GM19023 (cell line): Measurements from ENCODE around the gene EPB42.

Experiments
- ATAC-seq: cut with Tn5 transposase; IDR thresholded peaks from one replicate; pipeline ENCODE4 v1.9.1; 2021; ENCODE audit warnings: mild to moderate bottlenecking, moderate library complexity; ENCODE audit not compliant: unreplicated experiment

EPB42 gene

DNA sequence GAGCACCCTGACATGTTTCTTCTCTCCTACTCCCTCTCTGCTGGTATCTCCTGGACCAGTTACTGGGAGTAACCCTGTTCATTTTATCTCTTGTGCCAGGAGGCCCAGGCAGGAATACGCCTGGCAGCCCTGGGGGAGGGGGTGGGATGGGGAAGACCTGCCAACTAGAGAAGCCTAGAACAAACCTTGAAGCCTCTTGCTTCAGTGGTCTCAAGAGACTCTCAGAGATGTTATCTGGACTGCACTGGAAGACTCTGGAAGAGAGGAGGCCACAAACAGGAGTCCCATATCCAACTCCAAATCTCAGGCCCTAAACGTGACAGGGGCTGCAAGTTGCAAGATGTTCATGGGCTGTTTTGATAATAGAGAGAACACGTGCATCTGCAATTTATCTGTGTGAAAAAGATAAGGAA, at the start of gene EPB42:
Gene EPB42 (minus strand): TSS at position 28 of the 413 bp plus-strand sequence. CDS start 193 bp downstream, outside the sequence.
- ATAC-seq = no peak

DNA sequence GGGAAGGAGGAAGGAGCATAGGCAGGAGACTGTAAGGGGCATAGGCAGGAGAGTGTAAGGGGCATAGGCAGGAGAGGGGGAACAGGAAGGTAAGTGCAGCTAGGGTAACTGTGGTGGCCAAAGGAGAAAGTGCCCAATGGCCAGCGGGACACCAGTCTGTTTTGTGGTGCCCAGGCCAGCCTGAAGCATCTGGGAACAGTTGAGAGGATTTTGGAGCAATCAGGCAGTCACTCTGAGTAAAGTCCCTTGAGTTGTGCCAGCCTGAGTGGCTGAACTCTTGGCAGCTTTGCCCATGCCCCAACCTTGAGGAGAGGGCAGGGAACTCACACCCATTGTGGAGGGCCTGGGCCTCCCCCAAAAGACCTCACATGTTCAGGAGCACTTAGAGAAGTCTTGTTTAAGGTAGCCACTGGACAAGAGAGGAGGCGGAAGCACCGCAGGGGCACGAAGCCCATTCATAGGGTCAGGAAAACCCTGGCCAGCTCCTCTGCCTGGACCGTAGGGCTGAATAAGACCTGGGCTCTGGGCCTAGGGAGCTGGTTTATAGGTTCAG, 49.4 kb upstream of the EPB42 start:
- ATAC-seq = no peak

DNA sequence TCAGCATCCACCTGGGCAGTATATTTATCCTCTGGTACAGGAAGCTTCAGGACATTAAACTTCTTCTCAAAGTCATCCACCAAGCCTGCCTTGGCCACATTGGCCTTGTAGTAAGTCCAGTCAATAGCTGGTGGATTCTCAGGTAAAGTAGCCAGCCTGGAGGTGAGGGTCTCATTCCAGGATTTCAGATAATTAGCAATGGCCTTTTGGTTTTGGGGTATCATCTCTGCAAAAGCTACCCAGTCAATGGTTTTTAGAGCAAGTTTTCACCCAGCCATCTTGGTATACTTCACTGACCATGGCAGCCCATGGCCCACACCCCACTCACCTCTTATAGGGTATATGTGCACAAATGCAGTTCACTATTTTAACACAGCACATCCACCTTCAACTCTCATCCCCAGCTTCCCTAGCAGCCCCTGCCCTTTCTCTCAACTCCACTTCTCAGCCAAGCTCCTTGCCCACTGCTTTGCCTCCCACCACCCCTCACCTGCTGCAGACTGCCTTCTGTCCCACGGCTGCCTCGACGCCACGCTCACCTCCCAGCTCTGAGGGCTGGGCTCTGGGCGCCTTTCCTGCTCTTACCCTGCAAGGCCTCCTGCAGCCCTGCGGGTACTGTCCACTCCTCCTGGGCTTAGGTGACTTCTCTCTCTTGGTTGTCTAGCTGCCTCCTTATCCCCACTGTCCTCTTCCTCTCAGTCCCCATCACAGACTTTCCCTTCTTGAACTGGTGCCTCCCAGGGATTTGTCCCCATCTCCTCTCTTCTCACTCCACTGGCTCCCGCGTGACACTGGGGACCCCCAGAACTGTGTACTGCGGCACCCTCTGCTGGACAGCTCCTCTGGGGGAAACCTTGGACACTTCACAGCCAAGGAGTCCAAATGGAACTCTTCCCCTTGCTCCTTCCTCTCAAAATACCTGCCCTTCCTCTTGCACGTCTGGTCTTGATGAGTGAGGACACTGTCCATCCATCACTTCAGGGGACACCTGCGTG, 47.6 kb upstream of the EPB42 start:
- no peak for ATAC-seq

DNA sequence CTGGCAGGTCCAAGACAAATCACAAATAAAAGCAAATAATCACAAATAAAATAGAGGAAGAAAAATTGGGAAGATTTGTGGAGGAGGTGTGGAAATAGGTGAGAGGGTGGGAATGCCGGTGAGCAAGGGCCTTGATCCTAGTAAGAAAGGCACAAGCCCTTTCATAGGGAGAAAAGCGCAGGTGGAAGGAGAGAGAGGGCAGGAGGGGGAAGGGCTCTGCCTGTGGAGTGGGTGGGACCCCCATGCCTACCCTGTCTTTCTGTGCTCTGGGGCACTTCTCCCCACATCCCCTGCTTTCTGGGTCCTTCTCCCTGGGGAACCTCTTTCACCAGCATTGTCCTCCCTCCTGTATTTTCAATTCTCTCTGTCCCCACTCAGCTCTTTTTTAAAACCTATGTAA, 46.6 kb upstream of the EPB42 start:
- ATAC-seq = no peak

DNA sequence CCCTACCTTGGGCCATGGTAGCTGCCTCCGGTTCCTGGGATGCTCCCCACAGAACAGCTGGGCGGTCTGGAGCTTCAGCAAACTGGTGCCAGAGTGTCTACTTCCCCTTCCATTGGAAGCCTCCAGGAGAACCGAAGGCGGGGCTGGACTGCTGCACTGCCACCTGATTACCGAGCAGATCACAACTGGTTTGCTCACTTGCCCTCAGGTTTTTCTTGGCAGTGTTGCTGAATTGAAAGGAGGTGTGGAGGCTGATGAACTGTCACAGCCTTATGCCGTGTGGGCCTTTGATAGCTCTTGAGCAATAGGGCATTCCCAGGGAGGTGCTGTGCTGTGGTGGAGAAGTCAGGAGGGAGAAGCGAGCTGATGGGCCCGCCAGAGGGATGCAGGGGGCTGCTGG, 46.0 kb upstream of the EPB42 start, which contains the start of gene TGM5:
Gene TGM5 (minus strand): TSS at position 95 of the 400 bp plus-strand sequence. CDS start 79 bp downstream, at position 16.
- no peak for ATAC-seq

DNA sequence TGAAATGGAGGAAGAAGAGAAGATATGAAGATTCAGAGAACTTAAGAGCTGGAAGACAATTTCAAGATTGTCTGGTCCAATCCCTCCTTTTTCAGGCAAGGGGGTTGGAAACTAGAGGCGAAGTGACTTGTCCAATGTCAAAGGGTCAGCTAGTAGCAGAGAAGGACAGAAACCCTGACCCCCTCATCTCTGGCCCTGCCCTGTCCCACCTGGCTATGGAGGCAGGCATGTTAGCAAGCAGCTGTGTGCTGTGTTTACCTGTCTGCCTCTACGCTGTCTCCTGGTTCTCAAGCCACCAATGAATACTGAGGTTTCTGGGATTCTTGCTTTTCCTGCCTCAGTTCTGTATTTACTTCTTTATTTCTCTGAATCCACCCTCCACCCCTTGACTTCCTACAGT, 45.6 kb upstream of the EPB42 start:
- no peak for ATAC-seq

DNA sequence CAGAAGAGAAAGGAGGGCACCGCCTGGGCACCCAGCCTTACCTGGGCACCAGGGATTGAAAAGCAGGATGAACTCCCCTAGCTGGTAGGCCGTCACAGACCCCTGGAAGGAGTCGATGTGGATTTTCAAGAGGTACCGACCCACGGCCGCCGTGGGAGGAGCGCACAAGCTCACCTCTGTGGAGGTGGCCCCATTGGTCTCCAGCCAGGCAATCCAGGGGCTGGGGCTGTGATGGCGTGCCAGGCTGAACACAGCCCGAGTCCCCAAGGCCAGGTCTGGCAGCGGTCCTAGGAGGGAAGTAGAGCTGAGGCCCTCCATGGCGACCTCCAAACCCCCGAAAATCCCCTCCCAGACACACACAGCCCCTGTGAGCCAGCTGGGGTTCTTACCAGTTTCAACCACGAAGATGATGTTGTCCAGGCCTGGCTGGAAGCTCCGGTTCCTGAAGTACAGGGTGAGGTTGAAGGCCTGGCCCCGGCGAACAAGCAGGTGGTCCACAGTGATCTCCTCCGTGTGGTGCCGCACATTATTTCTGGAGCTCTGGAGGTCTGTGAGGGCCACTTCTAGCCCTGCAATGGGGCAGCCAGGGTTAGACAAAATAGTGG, 39.3 kb upstream of the EPB42 start:
- ATAC-seq = no peak

DNA sequence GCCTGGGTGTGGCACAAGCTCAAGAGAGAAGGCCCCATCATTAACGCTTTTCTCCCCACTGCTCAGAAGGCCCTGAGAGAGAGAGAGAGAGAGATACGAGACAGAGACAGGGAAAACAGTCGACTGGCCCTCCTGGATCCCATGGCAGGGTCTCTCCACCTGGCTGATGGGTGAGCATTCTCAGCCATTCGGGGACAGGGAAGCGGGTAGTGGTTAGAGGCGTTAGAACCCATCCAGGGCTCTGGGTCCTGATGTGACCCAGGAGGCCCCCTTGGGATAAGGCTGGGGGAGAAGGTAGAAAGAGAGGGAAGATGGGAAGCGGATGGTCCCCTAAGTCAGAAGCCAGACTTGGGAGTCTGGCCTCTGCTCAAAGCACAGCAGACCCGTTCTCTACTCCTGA, 38.0 kb upstream of the EPB42 start:
- no peak for ATAC-seq

DNA sequence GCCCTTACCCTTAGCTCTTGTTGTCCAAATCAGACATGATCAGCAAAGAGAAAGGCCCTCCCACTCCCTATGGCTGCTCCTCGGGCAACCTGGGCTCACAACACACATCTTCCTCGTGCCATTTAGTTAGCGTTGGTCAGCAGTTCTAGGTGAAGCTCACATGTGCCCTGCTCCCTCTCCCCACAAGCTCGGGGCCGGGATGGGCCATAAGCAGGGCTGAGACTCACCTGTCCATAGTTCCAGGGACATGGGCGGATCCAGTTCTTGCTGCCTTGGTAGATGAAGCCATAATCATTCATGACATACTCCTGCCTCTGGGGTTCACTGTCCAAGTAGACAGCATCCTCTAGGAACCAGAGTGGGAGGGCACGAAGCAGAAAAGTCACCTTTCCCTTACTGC, 35.5 kb upstream of the EPB42 start:
- no peak for ATAC-seq

DNA sequence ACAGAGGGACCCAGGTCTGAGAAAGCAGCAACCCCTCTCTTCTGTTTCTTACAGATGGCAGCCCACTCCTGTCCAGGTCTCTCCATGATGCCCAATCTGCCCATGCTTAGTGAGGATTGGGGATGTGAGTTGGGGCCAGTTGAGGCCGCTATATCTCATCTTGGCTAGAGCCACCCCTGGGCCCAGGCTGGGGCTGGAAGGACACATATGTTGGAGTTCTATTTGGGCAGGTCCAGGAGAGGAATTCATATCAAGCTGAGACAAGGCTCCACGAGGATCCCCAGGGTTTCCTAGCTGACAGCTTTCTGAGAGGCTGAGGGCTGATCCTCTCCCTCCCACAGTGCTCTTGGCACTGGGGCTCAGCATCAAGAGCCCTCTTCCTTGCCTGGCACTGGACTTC, 34.6 kb upstream of the EPB42 start:
- no peak for ATAC-seq

DNA sequence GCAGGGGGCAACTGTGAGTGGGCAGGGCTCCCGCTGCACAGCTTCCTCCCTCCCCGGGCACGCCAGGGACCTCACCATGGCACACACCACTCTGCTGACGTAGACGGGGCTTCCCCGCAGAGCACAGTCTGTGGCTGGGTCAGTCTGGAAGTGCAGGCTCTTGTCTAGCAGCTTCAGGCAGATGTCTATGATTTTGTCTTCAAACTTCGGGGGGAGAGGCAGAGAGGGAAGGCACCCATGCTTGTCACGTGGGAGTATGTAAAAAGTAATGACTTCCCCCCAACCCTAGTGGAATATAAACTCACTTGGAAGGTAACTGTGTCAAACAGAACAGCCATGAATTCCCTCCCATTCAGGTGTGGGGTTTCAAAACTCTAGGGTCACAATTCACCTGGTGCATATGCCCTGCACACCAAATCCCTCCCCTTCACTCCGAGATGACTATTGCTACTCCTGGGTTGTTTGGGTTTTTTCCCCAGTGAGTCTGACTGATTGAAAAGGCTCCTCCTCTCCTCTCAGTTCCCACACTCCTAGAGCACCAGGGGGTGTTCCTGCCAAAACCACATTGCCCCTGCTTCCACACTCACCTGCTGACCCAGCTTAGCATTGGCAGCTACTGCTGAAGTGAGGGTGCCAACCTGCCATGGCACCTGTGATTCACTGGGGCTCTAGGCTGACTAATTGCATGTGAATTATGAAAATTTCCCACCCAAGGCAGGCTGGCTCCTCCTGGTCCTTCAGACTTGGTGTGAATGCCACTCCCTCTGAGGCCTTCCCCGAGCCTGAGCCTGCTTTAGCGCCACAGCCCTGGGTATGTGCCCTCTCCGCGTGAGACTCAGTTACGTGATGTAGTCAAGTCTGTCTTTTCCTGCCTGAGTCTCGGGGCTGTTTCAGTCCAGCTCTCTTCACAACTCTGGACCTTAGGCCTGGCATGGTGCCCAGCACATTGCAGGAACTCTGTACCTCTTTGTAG, 32.9 kb upstream of the EPB42 start:
- ATAC-seq = peak; percentile 56

DNA sequence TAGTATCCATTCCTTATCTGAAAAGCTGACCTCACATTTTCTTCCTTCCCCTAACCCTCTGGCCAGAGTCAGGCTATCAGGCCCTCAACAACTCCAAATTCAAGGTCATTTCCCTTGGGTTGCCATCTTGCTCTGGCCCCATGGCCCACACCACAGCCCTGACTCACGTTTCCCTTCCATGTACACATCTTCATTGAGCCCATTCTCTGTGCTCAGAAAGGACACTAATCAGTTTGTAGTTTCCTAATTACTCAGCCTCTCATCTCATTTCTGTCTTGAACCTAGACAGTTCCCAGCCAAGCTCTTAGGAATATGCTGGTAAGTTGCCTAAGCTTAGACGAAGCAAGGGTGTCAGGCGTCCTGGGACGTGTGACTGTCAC, 31.0 kb upstream of the EPB42 start:
- ATAC-seq = no peak

DNA sequence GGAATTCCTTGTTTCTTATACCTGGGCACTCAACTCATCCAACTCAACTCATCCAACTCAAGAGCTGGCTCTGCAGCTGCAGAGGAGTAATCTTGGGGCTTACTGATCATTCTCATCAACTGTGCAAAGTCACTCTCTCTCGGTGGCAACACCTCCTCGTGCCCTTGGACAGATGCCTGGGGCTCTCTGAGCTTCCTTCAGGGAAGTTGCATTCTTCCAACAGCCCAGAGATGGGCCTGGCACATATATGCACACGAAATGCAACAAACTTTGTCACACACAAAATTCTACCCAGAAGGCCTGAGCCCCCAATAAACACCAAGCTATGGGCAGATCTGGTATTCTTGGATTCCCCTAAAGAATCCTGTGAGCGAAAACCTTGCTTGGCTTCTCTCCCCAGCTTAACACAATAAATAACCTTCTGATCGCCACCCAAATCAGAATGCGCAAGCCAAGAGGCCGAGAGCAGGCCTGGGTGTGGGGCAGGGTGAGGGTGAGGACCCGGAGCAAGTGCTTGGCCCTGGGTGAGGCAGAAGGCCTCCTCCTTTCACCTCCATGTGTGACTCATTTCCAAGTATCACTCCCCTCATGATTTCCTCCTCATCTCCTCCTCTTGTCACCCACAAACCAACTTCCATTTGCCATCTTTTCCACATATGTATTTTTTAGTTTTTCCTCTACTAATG, 30.5 kb upstream of the EPB42 start:
- ATAC-seq = no peak

DNA sequence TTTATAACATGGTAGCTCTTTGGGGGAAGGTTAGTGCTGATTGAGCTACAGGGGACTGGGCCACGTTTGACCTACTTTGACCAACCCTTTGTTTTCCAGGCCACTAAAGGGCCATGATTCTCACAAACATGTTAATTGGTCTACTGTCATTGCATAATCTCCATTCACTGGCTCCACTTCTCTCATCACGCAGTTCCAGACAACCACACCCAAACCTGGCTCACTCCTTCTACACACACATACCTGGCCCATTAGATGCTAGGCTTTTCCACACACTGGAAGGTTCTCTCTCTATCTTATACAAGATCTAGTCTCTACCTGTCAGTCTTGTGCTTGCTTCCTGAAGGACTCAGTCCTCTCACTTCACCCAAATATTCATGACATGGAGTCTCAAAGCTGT, 30.0 kb upstream of the EPB42 start:
- ATAC-seq = no peak

DNA sequence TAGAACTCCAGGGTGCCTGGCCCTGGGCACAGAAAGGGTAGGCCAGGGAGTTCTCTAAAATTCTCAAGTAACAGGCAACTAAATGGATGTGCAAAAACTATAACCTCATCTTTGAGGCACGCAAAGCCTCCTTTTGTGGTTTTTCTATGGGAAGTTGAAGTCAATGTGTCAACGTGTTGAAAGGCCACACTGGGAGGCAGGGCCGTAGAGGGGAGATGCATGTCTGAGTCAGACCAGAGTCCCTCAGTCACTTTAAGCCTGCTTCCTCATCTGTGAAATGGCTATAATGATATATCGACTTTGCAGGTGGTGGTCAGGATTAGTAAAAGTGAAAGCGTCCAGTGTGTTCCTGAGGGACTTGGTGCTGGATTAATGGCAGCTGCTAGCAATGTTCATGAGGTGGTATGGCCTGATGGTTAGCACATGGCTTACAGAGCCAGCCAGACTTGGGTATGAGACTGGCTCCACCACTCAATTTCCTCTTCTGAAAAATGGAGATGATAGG, 28.9 kb upstream of the EPB42 start:
- ATAC-seq = no peak

DNA sequence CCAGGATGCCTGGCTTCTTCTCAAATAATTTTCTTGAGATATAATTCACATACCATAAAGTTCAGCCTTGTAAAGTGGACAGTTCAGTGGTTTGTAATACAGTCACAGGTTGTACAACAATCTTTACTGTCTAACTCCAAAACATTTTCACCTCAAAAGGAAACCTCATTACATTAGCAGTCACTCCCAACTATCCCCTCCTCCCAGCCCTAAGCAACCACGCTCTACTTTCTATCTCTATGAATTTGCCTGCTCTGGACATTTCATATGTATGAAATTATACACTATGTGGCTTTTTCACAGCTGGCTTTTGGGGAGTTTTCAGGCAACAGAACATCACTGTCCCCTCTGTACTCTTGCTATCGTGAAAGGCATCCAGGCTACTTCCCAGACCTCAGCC, 28.4 kb upstream of the EPB42 start:
- ATAC-seq = no peak

DNA sequence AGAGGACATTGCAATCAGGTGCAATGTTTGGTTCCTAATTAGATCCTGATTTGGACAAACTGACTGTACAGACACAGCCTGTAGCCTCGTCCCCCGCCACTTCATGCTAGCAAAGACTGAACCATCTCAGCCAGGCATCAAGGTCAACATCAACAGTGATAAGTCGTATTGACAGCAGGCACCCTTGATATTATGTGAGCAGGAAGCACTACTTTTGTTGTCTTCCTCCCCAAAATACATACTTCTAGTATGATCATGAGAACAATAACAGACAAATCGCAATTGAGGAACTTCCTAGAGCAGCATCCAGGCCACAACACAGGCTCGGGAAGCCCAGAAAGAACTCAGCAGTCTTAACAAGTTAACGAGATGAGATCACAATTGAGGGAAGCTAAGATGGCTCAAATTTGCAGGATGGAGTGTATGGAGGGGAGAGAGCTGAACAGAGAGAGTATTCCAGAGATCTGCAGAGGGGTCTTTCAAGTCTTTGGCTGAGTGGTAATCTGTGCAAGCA, 25.5 kb upstream of the EPB42 start:
- ATAC-seq = no peak

DNA sequence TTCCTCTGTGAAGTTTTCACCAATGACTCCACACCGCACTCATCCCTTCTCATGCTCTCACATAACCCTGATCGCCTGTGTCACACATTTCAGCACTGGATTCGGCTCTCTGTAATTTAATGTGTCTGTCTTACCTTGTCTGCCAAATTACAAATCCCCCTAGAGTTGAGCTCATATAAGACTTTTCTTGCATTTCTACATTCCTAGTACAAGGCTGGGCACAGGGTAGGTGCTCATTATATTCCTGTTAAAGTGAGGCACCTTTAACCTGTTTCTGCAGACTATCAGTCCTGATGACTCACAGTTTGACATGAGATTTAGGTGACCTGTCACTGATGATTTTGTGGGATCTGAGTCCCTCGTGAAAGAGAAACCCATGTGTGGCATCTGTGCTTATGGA, 23.3 kb upstream of the EPB42 start:
- no peak for ATAC-seq

DNA sequence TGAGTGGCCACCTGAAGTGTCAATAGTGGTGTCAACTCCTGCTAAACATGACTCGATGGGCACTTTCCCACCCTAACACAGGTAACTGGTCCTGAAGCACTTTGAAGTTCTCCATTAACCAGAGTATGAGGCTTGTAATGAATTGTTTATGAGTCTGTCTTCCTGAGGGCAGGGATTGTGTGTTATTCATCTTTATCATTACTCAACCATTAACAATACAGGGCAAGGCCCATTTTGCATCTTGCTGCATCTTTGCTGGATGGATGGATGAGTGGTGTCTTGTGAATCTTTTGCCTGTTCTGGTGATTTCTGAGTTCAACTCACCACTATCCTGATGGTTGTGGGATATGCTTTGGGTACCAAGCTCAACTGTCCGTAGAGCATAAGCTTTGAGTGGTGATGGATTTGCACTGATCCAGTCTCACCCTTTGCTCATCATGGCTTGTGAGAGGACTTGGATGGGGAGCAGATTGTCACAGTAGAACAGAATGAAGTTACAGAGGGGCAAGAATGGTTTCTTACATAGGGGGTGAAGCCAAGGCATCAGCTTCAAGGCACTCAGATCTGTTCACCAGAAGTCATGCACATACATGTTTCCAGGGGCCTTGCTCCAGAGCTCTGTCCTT, 22.3 kb upstream of the EPB42 start:
- no peak for ATAC-seq
